H1 (cell line): Measurements from ENCODE around the gene NEK11. TPM values are rescaled to one million over a fixed set of nuclear protein-coding genes. Genes with fewer than 3 reads are reported as not detected.

Experiments
- CTCF ChIA-PET: fragments of 300-600 bp; sonication (Branson Sonifier 250); formaldehyde crosslinking; loops from one replicate; lab custom pipeline; 2021; ENCODE audit not compliant: partially characterized antibody; lab: Charles Lee
- POLR2A ChIA-PET: fragments of 300-600 bp; sonication (Branson Sonifier 250); formaldehyde crosslinking; loops from one replicate; lab custom pipeline; 2021; ENCODE audit warnings: inconsistent platforms; ENCODE audit not compliant: partially characterized antibody; lab: Charles Lee
- DNase-seq, 2 experiments: peaks; one replicate each; pipeline versions ENCODE4 v3.0.0 to v3.0.0-alpha.2; 2010 to 2022; ENCODE audit warnings: low spot score in 2 of 2, low read depth in 1 of 2, mixed read lengths in 1 of 2
- FAIRE-seq: peaks from 2 replicates; lab custom pipeline; 2011; peaks lifted over from hg19 to GRCh38; lab: Jason Lieb, UNC
- H2AFZ ChIP-seq: 2 replicates; pipeline ENCODE4 v1.8.1; 2012; ENCODE audit warnings: low read length, inconsistent platforms
- H2AK5ac ChIP-seq: 2 replicates; pipeline ENCODE4 v1.6.1; 2013; ENCODE audit warnings: low read depth, low read length
- H2BK120ac ChIP-seq: replicated peaks from 2 replicates; pipeline ENCODE3; 2013; ENCODE audit warnings: low read depth, low read length, inconsistent platforms
- H2BK12ac ChIP-seq: 2 replicates; pipeline ENCODE4 v1.6.1; 2013; ENCODE audit warnings: low read depth, low read length
- H2BK15ac ChIP-seq: 2 replicates; pipeline ENCODE4 v1.6.1; 2013; ENCODE audit warnings: low read length
- H2BK20ac ChIP-seq: 2 replicates; pipeline ENCODE4 v1.6.1; 2013; ENCODE audit warnings: low read length
- H2BK5ac ChIP-seq: 2 replicates; pipeline ENCODE4 v1.6.1; 2013; ENCODE audit warnings: low read depth, low read length
- H3K14ac ChIP-seq: 2 replicates; pipeline ENCODE4 v1.6.1; 2013; ENCODE audit warnings: inconsistent platforms; ENCODE audit not compliant: insufficient read length
- H3K18ac ChIP-seq: 2 replicates; pipeline ENCODE4 v1.6.1; 2013; ENCODE audit warnings: low read length; ENCODE audit errors: extremely low read depth
- H3K23ac ChIP-seq: 2 replicates; pipeline ENCODE4 v1.6.1; 2013; ENCODE audit warnings: inconsistent platforms; ENCODE audit not compliant: insufficient read length
- H3K23me2 ChIP-seq: 2 replicates; pipeline ENCODE4 v1.6.1; 2013; ENCODE audit warnings: low read depth, low read length
- H3K27ac ChIP-seq: 2 replicates; pipeline ENCODE4 v1.6.1; 2011; ENCODE audit warnings: low read depth, low read length, inconsistent platforms
- H3K27me3 ChIP-seq, 4 experiments: replicated peaks in 1 of 4; 1 replicate in 1 of 4; 2 replicates in 3 of 4; pipeline versions ENCODE4 v1.6.1 to v1.8.1; 2011 to 2013; ENCODE audit warnings: low read length in 3 of 4, mild to moderate bottlenecking in 3 of 4, inconsistent platforms in 2 of 4, mixed read lengths in 2 of 4, moderate library complexity in 1 of 4; ENCODE audit not compliant: control insufficient read depth in 3 of 4, insufficient read depth in 3 of 4; ENCODE audit errors: extremely low read depth in 1 of 4
- H3K36me3 ChIP-seq, 4 experiments: 2 replicates each; pipeline versions ENCODE4 v1.6.1 to v1.8.1; 2011 to 2013; ENCODE audit warnings: mild to moderate bottlenecking in 4 of 4, low read length in 3 of 4, moderate library complexity in 2 of 4, control low read depth in 1 of 4, inconsistent platforms in 1 of 4; ENCODE audit not compliant: insufficient read depth in 4 of 4, control insufficient read depth in 2 of 4
- H3K4ac ChIP-seq: replicated peaks from 2 replicates; pipeline ENCODE3; 2013; ENCODE audit warnings: low read length, low read depth, mixed read lengths, inconsistent platforms; ENCODE audit not compliant: insufficient read length
- H3K4me1 ChIP-seq, 4 experiments: replicated peaks in 1 of 4; 1 replicate in 1 of 4; 2 replicates in 3 of 4; pipeline versions ENCODE4 v1.6.1 to v1.8.1; 2011 to 2013; ENCODE audit warnings: low read length in 3 of 4, inconsistent platforms in 2 of 4, mixed read lengths in 1 of 4; ENCODE audit not compliant: insufficient read depth in 4 of 4, control insufficient read depth in 3 of 4
- H3K4me2 ChIP-seq, 2 experiments: 2 replicates each; pipeline versions ENCODE4 v1.6.1 to v1.8.1; 2011 to 2013; ENCODE audit warnings: low read depth in 2 of 2, low read length in 2 of 2, control low read depth in 1 of 2, inconsistent platforms in 1 of 2, mild to moderate bottlenecking in 1 of 2; ENCODE audit not compliant: insufficient read depth in 1 of 2
- H3K4me3 ChIP-seq, 4 experiments: fragments of 200-600, 300-600 bp in 1 of 4; sonication (generic), shearing (Covaris generic), sonication (Bioruptor Twin) in 1 of 4; 2 replicates each; pipeline versions ENCODE4 v1.5.1 to v1.8.1; 2011 to 2016; ENCODE audit warnings: low read length in 4 of 4, low read depth in 3 of 4, control low read depth in 2 of 4, inconsistent platforms in 2 of 4, mild to moderate bottlenecking in 2 of 4, mixed read lengths in 1 of 4, moderate library complexity in 1 of 4; ENCODE audit not compliant: insufficient read depth in 2 of 4; ENCODE audit errors: extremely low read depth in 1 of 4
- H3K56ac ChIP-seq: replicated peaks from 2 replicates; pipeline ENCODE3; 2013; ENCODE audit warnings: low read depth, mild to moderate bottlenecking, mixed read lengths, low read length, inconsistent platforms; ENCODE audit not compliant: insufficient read length
- H3K79me1 ChIP-seq: 2 replicates; pipeline ENCODE4 v1.6.1; 2013; ENCODE audit warnings: low read depth, low read length, control low read depth
- H3K79me2 ChIP-seq, 2 experiments: 2 replicates each; pipeline versions ENCODE4 v1.6.1 to v1.8.1; 2012 to 2013; ENCODE audit warnings: low read length in 2 of 2, mild to moderate bottlenecking in 2 of 2, inconsistent platforms in 1 of 2; ENCODE audit not compliant: insufficient read depth in 2 of 2, control insufficient read depth in 1 of 2
- H3K9ac ChIP-seq, 4 experiments: replicated peaks in 1 of 4; 1 replicate in 1 of 4; 2 replicates in 3 of 4; pipeline versions ENCODE4 v1.6.1 to v1.8.1; 2011 to 2013; ENCODE audit warnings: low read depth in 3 of 4, low read length in 3 of 4, control low read depth in 2 of 4, mild to moderate bottlenecking in 2 of 4, moderate library complexity in 2 of 4, inconsistent platforms in 1 of 4; ENCODE audit errors: extremely low read depth in 1 of 4
- H3K9me3 ChIP-seq, 2 experiments: 2 replicates each; pipeline versions ENCODE4 v1.6.1 to v1.8.1; 2012 to 2013; ENCODE audit warnings: mild to moderate bottlenecking in 2 of 2, moderate library complexity in 2 of 2, control low read depth in 1 of 2, inconsistent platforms in 1 of 2, low read depth in 1 of 2, low read length in 1 of 2, mixed read lengths in 1 of 2; ENCODE audit not compliant: insufficient read depth in 2 of 2
- H4K20me1 ChIP-seq, 2 experiments: replicated peaks in 1 of 2; 2 replicates each; pipeline versions ENCODE3 to v1.8.1; 2011 to 2013; ENCODE audit warnings: inconsistent platforms in 2 of 2, low read length in 2 of 2, mild to moderate bottlenecking in 1 of 2; ENCODE audit not compliant: insufficient read depth in 2 of 2, control insufficient read depth in 1 of 2
- H4K5ac ChIP-seq: 2 replicates; pipeline ENCODE4 v1.6.1; 2013; ENCODE audit warnings: low read length, low read depth, mixed read lengths, inconsistent platforms; ENCODE audit not compliant: insufficient read length
- H4K8ac ChIP-seq: 2 replicates; pipeline ENCODE4 v1.8.0; 2013; ENCODE audit warnings: mild to moderate bottlenecking, moderate library complexity, low read length, inconsistent platforms; ENCODE audit not compliant: insufficient read depth; ENCODE audit errors: extremely low read depth
- H4K91ac ChIP-seq: replicated peaks from 2 replicates; pipeline ENCODE3; 2013; ENCODE audit warnings: low read length, mixed read lengths, inconsistent platforms; ENCODE audit not compliant: insufficient read length
- KDM5A ChIP-seq: fragments of 200-600 bp; IDR thresholded peaks from 2 replicates; pipeline ENCODE4 v1.7.1; 2012; ENCODE audit warnings: mild to moderate bottlenecking, low read length, inconsistent platforms, mixed read lengths
- RNF2 ChIP-seq: fragments of 200-900, 300-1000 bp; sonication (generic); IDR thresholded peaks from 2 replicates; pipeline ENCODE4 v1.7.1; 2016; ENCODE audit warnings: borderline replicate concordance, low read depth, mild to moderate bottlenecking, antibody characterized with exemption, low read length; ENCODE audit not compliant: poor library complexity, severe bottlenecking; ENCODE audit errors: missing control alignments
- WGBS, 2 experiments: shearing (Covaris generic) in 1 of 2; methylation state at CpG; one replicate each; pipeline versions ENCODE4 v1.1.6 to v1.1.7; 2013 to 2015; ENCODE audit warnings: low lambda C conversion rate in 2 of 2, mixed read lengths in 2 of 2, inconsistent platforms in 1 of 2, low coverage in 1 of 2, missing lambda C conversion rate in 1 of 2; ENCODE audit not compliant: insufficient replicate concordance in 2 of 2, insufficient coverage in 1 of 2, insufficient read length in 1 of 2; ENCODE audit errors: extremely low coverage in 1 of 2, missing lambda C conversion rate in 1 of 2; 5-methylcytosine and 5-hydroxymethylcytosine counted together
- polyA plus RNA-seq, 7 experiments: library from polyadenylated mRNA; depleted of rRNA in 3 of 7; stranded (reverse) in 5 of 7; unstranded in 2 of 7; fragments of >200 nt in 5 of 7; fragments of 200-250 nt in 2 of 7; gene quantifications; 1 replicate in 5 of 7; 2 replicates in 1 of 7; 4 replicates in 1 of 7; pipeline versions ENCODE4 v1.2.1 to v1.2.3, GENCODE V29; 2011 to 2013; ENCODE audit warnings: missing spikeins in 2 of 7, mixed read lengths in 2 of 7
- total RNA-seq: library from RNA; stranded (reverse); fragmentation: NEBNext Ultra II Directional; extraction: Animal tissue kit (Norgen Biotek cat#: 25700); gene quantifications from 2 replicates; pipeline ENCODE4 v1.2.1, GENCODE V29; 2021

The NEK11 gene
- total and polyA plus RNA-seq, 2 of the 8 experiments (the other 6 are each of a cell fraction or from before 2014, with no cell fraction given): 0.60 TPM; not detected in 1

- Histone ChIP-seq H4K8ac (no peak overlapping the region), H2BK120ac (no peak overlapping the region), H4K20me1 (no peaks in the 10 kb centered on the region), H3K27ac (no peak overlapping the region), H3K4me3 (no peak overlapping the region), H2BK5ac (no peak overlapping the region), H3K4me1 (peaks cover 0 to 6% (median 5%) of the 10 kb centered on the region in 4 experiments; a peak in 5 of 7 replicates), H3K4ac (no peak overlapping the region), H3K23me2 (no peaks in the 10 kb centered on the region; the same call in 1 of the 2 replicates), H2BK15ac (no peak overlapping the region), H3K18ac (no peak overlapping the region), H3K27me3 (no peaks in the 10 kb centered on the region), H3K4me2 (no peak overlapping the region), H3K23ac (no peak overlapping the region), H3K9me3 (no peaks in the 10 kb centered on the region), H3K9ac (no peak overlapping the region), H2AFZ (no peak overlapping the region), H3K79me1 (no peaks in the 10 kb centered on the region), H3K79me2 (no peaks in the 10 kb centered on the region), H4K5ac (no peak overlapping the region), H3K36me3 (no peaks in the 10 kb centered on the region), H3K14ac (no peak overlapping the region), H3K56ac (no peak overlapping the region), H2BK12ac (no peak overlapping the region), H2BK20ac (no peak overlapping the region), H2AK5ac (no peak overlapping the region), H4K91ac (no peak overlapping the region)
- ChIA-PET POLR2A (no interaction called here), CTCF (no interaction called here)
- 100% methylated on average over 2 of the region's 2 CpGs; no CpG with 5 or more reads in 1 of the 2 experiments for WGBS, 2 experiments
- no peak for FAIRE-seq
- no peak for DNase-seq
- TF ChIP-seq KDM5A (no peak), RNF2 (no peak)
Observed at GRCh38 chr3:131279577-131279976, 252.9 kb downstream of the NEK11 start.
